ENCODE data around the gene TMPRSS11B.

Gene TMPRSS11B

DNA sequence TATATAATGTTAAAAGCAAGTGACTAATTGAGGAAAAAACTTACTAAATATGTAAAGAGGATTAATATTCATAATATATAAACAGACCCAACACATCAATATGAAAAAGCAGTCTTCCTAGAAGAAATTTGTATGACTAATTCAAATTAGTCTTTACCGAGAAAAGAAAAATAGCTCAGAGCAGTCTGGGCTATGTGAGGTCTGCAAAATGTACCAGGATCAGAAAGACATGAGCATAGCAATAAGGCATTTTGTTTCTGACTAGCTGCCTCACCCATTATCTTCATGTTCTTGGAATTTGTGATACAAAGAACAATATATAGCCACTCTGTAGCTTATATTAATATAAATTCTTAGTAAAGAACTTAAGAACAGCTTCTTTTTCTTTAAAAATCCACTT lies 13.7 kb upstream of the TMPRSS11B start:
- TF ChIP-seq, protein P1, sequence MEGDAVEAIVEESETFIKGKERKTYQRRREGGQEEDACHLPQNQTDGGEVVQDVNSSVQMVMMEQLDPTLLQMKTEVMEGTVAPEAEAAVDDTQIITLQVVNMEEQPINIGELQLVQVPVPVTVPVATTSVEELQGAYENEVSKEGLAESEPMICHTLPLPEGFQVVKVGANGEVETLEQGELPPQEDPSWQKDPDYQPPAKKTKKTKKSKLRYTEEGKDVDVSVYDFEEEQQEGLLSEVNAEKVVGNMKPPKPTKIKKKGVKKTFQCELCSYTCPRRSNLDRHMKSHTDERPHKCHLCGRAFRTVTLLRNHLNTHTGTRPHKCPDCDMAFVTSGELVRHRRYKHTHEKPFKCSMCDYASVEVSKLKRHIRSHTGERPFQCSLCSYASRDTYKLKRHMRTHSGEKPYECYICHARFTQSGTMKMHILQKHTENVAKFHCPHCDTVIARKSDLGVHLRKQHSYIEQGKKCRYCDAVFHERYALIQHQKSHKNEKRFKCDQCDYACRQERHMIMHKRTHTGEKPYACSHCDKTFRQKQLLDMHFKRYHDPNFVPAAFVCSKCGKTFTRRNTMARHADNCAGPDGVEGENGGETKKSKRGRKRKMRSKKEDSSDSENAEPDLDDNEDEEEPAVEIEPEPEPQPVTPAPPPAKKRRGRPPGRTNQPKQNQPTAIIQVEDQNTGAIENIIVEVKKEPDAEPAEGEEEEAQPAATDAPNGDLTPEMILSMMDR (IDR thresholded peaks at IDR 0.05; ENCODE audit: insufficient read depth, low read length), result no peak
- TF ChIP-seq SPI1 (IDR thresholded peaks at IDR 0.05; ENCODE audit: borderline replicate concordance, low read depth) (no peak), POLR2AphosphoS5 (IDR thresholded peaks at IDR 0.05; ENCODE audit: low read depth) (no peak), GABPA (IDR thresholded peaks at IDR 0.05; ENCODE audit: low read depth) (no peak)
- TF ChIP-seq, protein P2, sequence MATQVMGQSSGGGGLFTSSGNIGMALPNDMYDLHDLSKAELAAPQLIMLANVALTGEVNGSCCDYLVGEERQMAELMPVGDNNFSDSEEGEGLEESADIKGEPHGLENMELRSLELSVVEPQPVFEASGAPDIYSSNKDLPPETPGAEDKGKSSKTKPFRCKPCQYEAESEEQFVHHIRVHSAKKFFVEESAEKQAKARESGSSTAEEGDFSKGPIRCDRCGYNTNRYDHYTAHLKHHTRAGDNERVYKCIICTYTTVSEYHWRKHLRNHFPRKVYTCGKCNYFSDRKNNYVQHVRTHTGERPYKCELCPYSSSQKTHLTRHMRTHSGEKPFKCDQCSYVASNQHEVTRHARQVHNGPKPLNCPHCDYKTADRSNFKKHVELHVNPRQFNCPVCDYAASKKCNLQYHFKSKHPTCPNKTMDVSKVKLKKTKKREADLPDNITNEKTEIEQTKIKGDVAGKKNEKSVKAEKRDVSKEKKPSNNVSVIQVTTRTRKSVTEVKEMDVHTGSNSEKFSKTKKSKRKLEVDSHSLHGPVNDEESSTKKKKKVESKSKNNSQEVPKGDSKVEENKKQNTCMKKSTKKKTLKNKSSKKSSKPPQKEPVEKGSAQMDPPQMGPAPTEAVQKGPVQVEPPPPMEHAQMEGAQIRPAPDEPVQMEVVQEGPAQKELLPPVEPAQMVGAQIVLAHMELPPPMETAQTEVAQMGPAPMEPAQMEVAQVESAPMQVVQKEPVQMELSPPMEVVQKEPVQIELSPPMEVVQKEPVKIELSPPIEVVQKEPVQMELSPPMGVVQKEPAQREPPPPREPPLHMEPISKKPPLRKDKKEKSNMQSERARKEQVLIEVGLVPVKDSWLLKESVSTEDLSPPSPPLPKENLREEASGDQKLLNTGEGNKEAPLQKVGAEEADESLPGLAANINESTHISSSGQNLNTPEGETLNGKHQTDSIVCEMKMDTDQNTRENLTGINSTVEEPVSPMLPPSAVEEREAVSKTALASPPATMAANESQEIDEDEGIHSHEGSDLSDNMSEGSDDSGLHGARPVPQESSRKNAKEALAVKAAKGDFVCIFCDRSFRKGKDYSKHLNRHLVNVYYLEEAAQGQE (IDR thresholded peaks at IDR 0.05; ENCODE audit: insufficient replicate concordance, low read depth), result no peak
- H3K4me3 ChIP-seq (replicated peaks; ENCODE audit: insufficient read depth, low read length), result no peak overlapping the region
- DNase-seq (ENCODE audit: low read depth in 1 of 2, low spot score in 1 of 2), result no peak
- no peak overlapping the region for H3K27ac ChIP-seq (replicated peaks)
- no peaks in the 10 kb centered on the region for H3K27me3 ChIP-seq (ENCODE audit: insufficient read depth, poor library complexity, severe bottlenecking)

DNA sequence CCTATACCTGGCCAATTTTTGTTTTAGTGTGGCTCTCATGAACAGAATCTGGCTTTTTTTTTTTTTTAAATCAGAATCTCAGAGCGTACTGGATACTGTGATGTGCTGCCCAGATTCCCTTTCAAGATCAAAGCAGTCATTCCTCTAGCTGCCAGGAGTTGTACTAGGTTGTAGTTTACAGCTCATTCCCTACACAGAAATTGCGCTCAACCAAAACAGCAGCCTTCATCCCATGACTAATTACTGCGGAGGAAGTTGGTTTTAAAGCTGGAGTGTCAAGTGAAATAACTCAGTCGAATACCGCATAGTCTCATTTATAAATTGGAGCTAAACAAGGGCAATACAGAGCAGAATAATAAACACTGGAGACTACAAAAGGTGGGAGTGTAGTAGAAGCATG lies 12.2 kb upstream of the TMPRSS11B start:
- Histone ChIP-seq H3K27me3 (ENCODE audit: insufficient read depth, poor library complexity, severe bottlenecking) (no peaks in the 10 kb centered on the region), H3K27ac (replicated peaks) (no peak overlapping the region), H3K4me3 (replicated peaks; ENCODE audit: insufficient read depth, low read length) (no peak overlapping the region)
- DNase-seq (ENCODE audit: low read depth in 1 of 2, low spot score in 1 of 2), result no peak
- TF ChIP-seq, protein P1 (IDR thresholded peaks at IDR 0.05; ENCODE audit: insufficient read depth, low read length), result no peak
- TF ChIP-seq GABPA (IDR thresholded peaks at IDR 0.05; ENCODE audit: low read depth) (no peak), POLR2AphosphoS5 (IDR thresholded peaks at IDR 0.05; ENCODE audit: low read depth) (no peak), SPI1 (IDR thresholded peaks at IDR 0.05; ENCODE audit: borderline replicate concordance, low read depth) (no peak)
- TF ChIP-seq, protein P2 (IDR thresholded peaks at IDR 0.05; ENCODE audit: insufficient replicate concordance, low read depth), result no peak

DNA sequence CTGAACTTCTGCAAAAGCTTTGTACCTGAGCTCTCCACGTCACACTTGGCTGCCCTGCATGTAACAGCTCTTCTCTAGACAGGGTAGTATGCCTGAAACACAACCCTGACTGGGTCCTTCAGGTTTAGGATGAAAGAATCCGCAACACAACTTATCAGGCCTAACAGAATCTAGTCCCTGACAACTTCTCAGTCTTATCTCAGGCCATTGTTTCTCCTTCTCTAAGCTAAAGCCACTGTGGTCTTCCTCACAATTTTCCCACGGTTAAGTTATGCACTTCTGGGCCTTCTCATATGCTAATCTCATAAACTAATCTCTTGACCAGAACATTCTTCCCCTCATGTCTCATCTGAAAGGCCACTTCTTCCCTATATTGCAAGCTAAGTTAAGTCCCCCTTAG lies 10.8 kb upstream of the TMPRSS11B start:
- no peaks in the 10 kb centered on the region for H3K27me3 ChIP-seq (ENCODE audit: insufficient read depth, poor library complexity, severe bottlenecking)
- no peak overlapping the region for H3K4me3 ChIP-seq (replicated peaks; ENCODE audit: insufficient read depth, low read length)
- no peak for DNase-seq (ENCODE audit: low read depth in 1 of 2, low spot score in 1 of 2)
- TF ChIP-seq GABPA (IDR thresholded peaks at IDR 0.05; ENCODE audit: low read depth) (no peak), SPI1 (IDR thresholded peaks at IDR 0.05; ENCODE audit: borderline replicate concordance, low read depth) (no peak), POLR2AphosphoS5 (IDR thresholded peaks at IDR 0.05; ENCODE audit: low read depth) (no peak)
- TF ChIP-seq, protein P1 (IDR thresholded peaks at IDR 0.05; ENCODE audit: insufficient read depth, low read length), result no peak
- TF ChIP-seq, protein P2 (IDR thresholded peaks at IDR 0.05; ENCODE audit: insufficient replicate concordance, low read depth), result no peak
- no peak overlapping the region for H3K27ac ChIP-seq (replicated peaks)

Measured in HL-60 (cell line).